Thymus (tissue), 11 donors: Measurements from ENCODE around the gene GPX6. TPM values are rescaled to one million over a fixed set of nuclear protein-coding genes. Genes with fewer than 3 reads are reported as not detected.
"Not testable (repeated sequence)": the region's sequence is repeated elsewhere in the genome, so short reads cannot be mapped to it uniquely, and the experiment has no call there.

Experiments used
- DNase-seq, 9 donors: peaks; one replicate each; pipeline ENCODE4 v3.0.0-alpha.2; 2013; ENCODE audit warnings: low spot score in 9 of 9, low read depth in 6 of 9, missing footprints in 1 of 9
- H3K27ac ChIP-seq, 2 donors: one replicate each; pipeline ENCODE4 v1.5.1; 2013; ENCODE audit warnings: control low read depth in 1 of 2, low read depth in 1 of 2, low read length in 1 of 2, mild to moderate bottlenecking in 1 of 2, moderate library complexity in 1 of 2
- H3K27me3 ChIP-seq, 2 donors: one replicate each; pipeline ENCODE4 v1.5.1; 2013; ENCODE audit warnings: low read length in 1 of 2; ENCODE audit not compliant: control insufficient read depth in 2 of 2, insufficient read depth in 1 of 2
- H3K36me3 ChIP-seq, 2 donors: one replicate each; pipeline ENCODE4 v1.5.1; 2013; ENCODE audit warnings: low read length in 1 of 2, mild to moderate bottlenecking in 1 of 2, moderate library complexity in 1 of 2; ENCODE audit not compliant: control insufficient read depth in 2 of 2, insufficient read depth in 2 of 2
- H3K4me1 ChIP-seq, 2 donors: one replicate each; pipeline ENCODE4 v1.5.1; 2013; ENCODE audit warnings: low read length in 2 of 2; ENCODE audit not compliant: control insufficient read depth in 2 of 2, insufficient read depth in 2 of 2
- H3K4me3 ChIP-seq, 2 donors: one replicate each; pipeline ENCODE4 v1.5.1; 2013; ENCODE audit warnings: low read length in 2 of 2, control low read depth in 1 of 2, mild to moderate bottlenecking in 1 of 2
- H3K9me3 ChIP-seq, 2 donors: one replicate each; pipeline ENCODE4 v1.5.1; 2013; ENCODE audit warnings: low read length in 1 of 2, mild to moderate bottlenecking in 1 of 2; ENCODE audit not compliant: control insufficient read depth in 2 of 2, insufficient read depth in 1 of 2
- WGBS: extraction: QIAGEN DNeasy Blood & Tissue Kit; methylation state at CpG from one replicate; pipeline ENCODE4 v1.1.7; 2013; 5-methylcytosine and 5-hydroxymethylcytosine counted together
- polyA plus RNA-seq: library from polyadenylated mRNA; stranded (reverse); fragments of 200-250 nt; gene quantifications from one replicate; pipeline ENCODE4 v1.2.3, GENCODE V29; 2013
- total RNA-seq: library from RNA; stranded (reverse); fragments of 120-200 nt; gene quantifications from one replicate; pipeline ENCODE4 v1.2.4, GENCODE V29; 2013
- donor health status: healthy.

Gene GPX6
- total and polyA plus RNA-seq, 2 donors, result not detected

GRCh38 chr6:28506807-28507475, 8.7 kb downstream of the GPX6 start:
- peak in 1 of 9 donors; percentile 12 for DNase-seq
- H3K27ac ChIP-seq, result no peak overlapping the region
- no peaks in the 10 kb centered on the region for H3K27me3 ChIP-seq
- no peaks in the 10 kb centered on the region for H3K36me3 ChIP-seq
- H3K4me3 ChIP-seq, result no peak overlapping the region
- 51% methylated on average over 4 of the region's 4 CpGs for WGBS
- no peaks in the 10 kb centered on the region for H3K9me3 ChIP-seq
- peaks cover 0 to 4% of the 10 kb centered on the region in 2 donors for H3K4me1 ChIP-seq

DNA sequence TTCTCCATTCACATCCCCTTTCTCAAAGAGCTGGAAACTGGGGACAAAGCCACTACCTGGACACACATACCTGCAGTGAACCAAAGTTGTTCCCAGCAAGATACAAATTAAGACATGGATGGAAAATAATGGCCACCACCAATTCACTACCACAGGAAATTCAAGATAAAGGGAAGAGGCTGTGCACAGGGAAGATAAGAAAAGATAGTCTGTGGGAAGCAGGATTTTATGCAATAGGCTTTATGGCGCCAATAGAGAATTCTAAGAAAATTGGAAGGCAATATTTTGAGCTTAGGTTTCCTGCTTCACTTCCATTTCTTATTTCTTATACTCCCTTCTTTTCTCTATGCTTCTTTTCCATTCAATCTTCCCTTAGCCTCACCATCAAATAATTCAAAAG, 9.9 kb downstream of the GPX6 start:
- 85% methylated on average over 1 of the region's 1 CpG for WGBS

DNA sequence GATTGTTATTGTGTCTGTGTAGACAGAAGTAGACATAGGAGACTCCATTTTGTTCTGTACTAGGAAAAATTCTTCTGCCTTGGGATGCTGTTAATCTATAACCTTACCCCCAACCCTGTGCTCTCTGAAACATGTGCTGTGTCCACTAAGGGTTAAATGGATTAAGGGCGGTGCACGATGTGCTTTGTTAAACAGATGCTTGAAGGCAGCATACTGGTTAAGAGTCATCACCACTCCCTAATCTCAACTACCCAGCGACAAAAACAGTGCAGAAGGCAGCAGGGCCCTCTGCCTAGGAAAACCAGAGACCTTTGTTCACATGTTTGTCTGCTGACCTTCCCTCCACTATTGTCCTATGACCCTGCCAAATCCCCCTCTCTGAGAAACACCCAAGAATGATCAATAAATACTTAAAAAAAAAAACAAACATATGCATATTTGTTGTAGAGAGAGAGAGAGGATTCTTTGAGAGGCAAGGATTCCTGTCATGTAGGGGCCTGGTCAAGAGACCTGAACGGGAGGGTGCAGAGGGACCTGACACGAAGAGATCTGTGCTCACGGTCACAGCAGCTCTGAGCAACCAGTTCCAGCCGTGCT, 12.8 kb downstream of the GPX6 start:
- not testable (repeated sequence) for DNase-seq, H3K36me3 ChIP-seq, H3K27ac ChIP-seq, H3K4me3 ChIP-seq, H3K4me1 ChIP-seq, H3K9me3 ChIP-seq, H3K27me3 ChIP-seq
- WGBS, result 84% methylated on average over 7 of the region's 7 CpGs

More for the DNA sequence above, 9.9 kb downstream of the GPX6 start:
- no peaks in the 10 kb centered on the region for H3K9me3 ChIP-seq
- no peaks in the 10 kb centered on the region for H3K36me3 ChIP-seq
- no peaks in the 10 kb centered on the region for H3K27me3 ChIP-seq
- no peak overlapping the region for H3K4me3 ChIP-seq
- no peak overlapping the region for H3K27ac ChIP-seq
- no peak for DNase-seq
- H3K4me1 ChIP-seq, result peaks cover 0 to 4% of the 10 kb centered on the region in 2 donors

GRCh38 chr6:28502136-28502535, 13.5 kb downstream of the GPX6 start:
- DNase-seq, H3K9me3 ChIP-seq, H3K4me3 ChIP-seq, H3K36me3 ChIP-seq, H3K27ac ChIP-seq, H3K4me1 ChIP-seq, H3K27me3 ChIP-seq: not testable (repeated sequence)
- 95% methylated on average over 35 of the region's 35 CpGs for WGBS

- WGBS, result 97% methylated on average over 6 of the region's 6 CpGs
- Histone ChIP-seq H3K36me3 (no peaks in the 10 kb centered on the region), H3K4me3 (no peak overlapping the region), H3K27me3 (no peaks in the 10 kb centered on the region), H3K27ac (no peak overlapping the region), H3K4me1 (no peaks in the 10 kb centered on the region), H3K9me3 (no peaks in the 10 kb centered on the region)
- DNase-seq, result no peak
Observed at GRCh38 chr6:28501259-28501658, 14.3 kb downstream of the GPX6 start.

DNA sequence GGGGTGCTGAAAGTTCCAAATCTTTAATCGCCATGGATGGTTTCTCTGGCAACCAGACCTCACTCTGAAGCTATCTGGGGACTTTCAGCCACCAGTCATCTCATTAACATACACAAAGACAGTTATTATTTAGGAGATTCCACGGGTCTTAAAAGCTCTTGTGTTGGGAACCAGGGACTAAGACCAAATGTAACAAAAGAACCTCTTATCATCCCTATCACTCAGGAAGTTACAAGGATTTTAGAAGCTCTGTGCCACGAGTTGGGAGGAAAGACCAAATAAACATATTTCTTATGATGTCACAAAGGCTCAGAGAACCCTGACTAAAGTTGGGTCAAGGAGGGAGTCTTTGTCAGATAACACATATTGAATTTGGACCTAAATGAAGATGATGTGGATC, 17.7 kb downstream of the GPX6 start:
- no peaks in the 10 kb centered on the region for H3K27me3 ChIP-seq
- no peak for DNase-seq
- H3K27ac ChIP-seq, result no peak overlapping the region
- H3K4me3 ChIP-seq, result no peak overlapping the region
- no peaks in the 10 kb centered on the region for H3K9me3 ChIP-seq
- 34% methylated on average over 3 of the region's 3 CpGs for WGBS
- no peaks in the 10 kb centered on the region for H3K36me3 ChIP-seq
- H3K4me1 ChIP-seq, result no peaks in the 10 kb centered on the region

DNA sequence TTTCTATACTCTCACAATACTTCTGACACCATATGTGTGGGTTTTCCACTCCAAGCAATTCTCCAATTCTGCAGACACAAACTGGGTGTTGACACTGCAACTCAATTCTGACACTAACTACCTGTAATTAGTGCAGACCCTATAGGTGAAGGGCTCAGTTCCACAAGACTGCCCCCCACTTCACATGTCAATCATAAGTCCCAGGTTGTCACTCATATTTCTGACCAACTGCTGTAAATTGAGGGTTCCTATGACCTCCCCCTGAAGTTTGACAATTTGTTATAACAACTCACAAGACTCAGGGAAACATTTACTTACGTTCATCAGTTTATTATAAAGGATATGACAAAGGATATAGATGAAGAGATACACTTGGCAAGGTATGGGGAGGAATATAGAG, 18.3 kb downstream of the GPX6 start:
- WGBS, result 69% methylated on average over 1 of the region's 1 CpG
- no peak overlapping the region for H3K4me3 ChIP-seq
- H3K4me1 ChIP-seq, result no peaks in the 10 kb centered on the region
- no peaks in the 10 kb centered on the region for H3K27me3 ChIP-seq
- no peaks in the 10 kb centered on the region for H3K36me3 ChIP-seq
- no peaks in the 10 kb centered on the region for H3K9me3 ChIP-seq
- no peak overlapping the region for H3K27ac ChIP-seq
- no peak for DNase-seq

DNA sequence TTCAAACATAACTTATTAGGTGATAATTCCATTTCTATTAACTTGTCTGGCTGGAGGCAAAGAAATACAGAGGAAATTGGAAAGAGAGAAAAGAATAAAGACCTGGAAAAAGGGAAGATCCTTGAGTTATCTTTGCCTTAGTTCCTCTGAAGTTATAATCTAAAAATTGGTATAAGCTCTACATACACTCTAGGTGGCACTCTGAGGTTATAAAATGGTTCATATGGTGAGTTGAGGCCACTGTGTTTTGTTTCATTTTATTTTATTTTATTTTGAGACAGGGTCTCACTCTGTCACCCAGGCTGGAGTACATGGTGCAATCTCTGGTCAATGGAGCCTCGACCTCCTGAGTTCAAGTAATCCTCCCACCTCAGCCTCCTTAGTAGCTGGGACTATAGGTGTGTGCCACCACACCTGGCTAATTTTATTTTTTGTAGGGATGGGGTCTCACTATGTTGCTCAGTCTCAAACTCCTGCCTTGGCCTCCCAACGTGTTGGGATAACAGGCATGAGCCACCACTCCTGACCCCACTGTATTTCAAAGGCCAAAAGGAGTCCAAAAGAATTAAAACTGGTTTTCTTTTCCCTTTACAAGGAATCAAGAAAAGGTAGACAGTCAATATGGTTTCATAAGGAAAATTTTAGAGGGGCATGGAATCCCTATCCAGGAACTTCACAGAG, 19.4 kb downstream of the GPX6 start:
- H3K4me1 ChIP-seq, result no peaks in the 10 kb centered on the region
- peaks cover 1 to 2% of the 10 kb centered on the region in 2 donors for H3K27me3 ChIP-seq
- DNase-seq, result no peak
- no peak overlapping the region for H3K4me3 ChIP-seq
- WGBS, result 48% methylated on average over 2 of the region's 2 CpGs
- no peak overlapping the region for H3K27ac ChIP-seq
- no peaks in the 10 kb centered on the region for H3K36me3 ChIP-seq
- H3K9me3 ChIP-seq, result no peaks in the 10 kb centered on the region

- H3K27ac ChIP-seq, result no peak overlapping the region
- no peak for DNase-seq
- H3K4me1 ChIP-seq, result peaks cover 0 to 8% of the 10 kb centered on the region in 2 donors
- peaks cover 16 to 20% of the 10 kb centered on the region in 2 donors for H3K27me3 ChIP-seq
- WGBS, result 48% methylated on average over 3 of the region's 3 CpGs
- H3K36me3 ChIP-seq, result no peaks in the 10 kb centered on the region
- H3K9me3 ChIP-seq, result no peaks in the 10 kb centered on the region
- no peak overlapping the region for H3K4me3 ChIP-seq
Observed at GRCh38 chr6:28491984-28492317, 23.6 kb downstream of the GPX6 start.
